HepG2 (cell line): ENCODE results near the gene AMPH. TPM values are rescaled to one million over a fixed set of nuclear protein-coding genes. Genes with fewer than 3 reads are reported as not detected.

Experiments
- ATAC-seq: fragments of 200-7000 bp; cut with Tn5 transposase; 3 replicates; pipeline ENCODE4 v1.9.1; 2020; ENCODE audit warnings: mild to moderate bottlenecking, moderate library complexity
- BruUV-seq: library from RNA; stranded (reverse); fragments of 400-500 nt; replicated peaks from 2 replicates; lab custom pipeline; 2021; lab: Mats Ljungman, UMichigan
- CTCF ChIA-PET: fragments of 300-600 bp; formaldehyde crosslinking; extraction: SDS; loops from one replicate; lab custom pipeline; 2021; ENCODE audit warnings: low total read pairs, inconsistent platforms, low intra/inter-chr PET ratio; lab: Yijun Ruan, JAX
- POLR2A ChIA-PET: fragments of 350-600 bp; sonication (Branson Sonifier 250); formaldehyde crosslinking; loops from one replicate; lab custom pipeline; 2020; ENCODE audit warnings: antibody characterized with exemption, inconsistent platforms; lab: Yijun Ruan, JAX
- DNase-seq: peaks from one replicate; pipeline ENCODE4 v3.0.0-alpha.2; 2015; ENCODE audit warnings: low spot score
- FAIRE-seq: peaks from 3 replicates; lab custom pipeline; 2011; peaks lifted over from hg19 to GRCh38; lab: Jason Lieb, UNC
- H2AFZ ChIP-seq: one replicate; pipeline ENCODE4 v1.6.1; 2011; ENCODE audit warnings: low read length, inconsistent platforms
- H3K27ac ChIP-seq: fragments of 300-600 bp; 3 replicates; pipeline ENCODE4 v1.8.0; 2011; ENCODE audit warnings: mixed run types, mild to moderate bottlenecking, mixed read lengths, low read length, inconsistent platforms; ENCODE audit not compliant: insufficient read depth; ENCODE audit errors: extremely low read length
- H3K27me3 ChIP-seq, 2 experiments: fragments of 200-600 bp in 1 of 2; 2 replicates in 1 of 2; 3 replicates in 1 of 2; pipeline versions ENCODE4 v1.6.0 to v1.8.0; 2011; ENCODE audit warnings: low read length in 2 of 2, mild to moderate bottlenecking in 2 of 2, moderate library complexity in 2 of 2, inconsistent platforms in 1 of 2; ENCODE audit not compliant: insufficient read depth in 2 of 2, control insufficient read depth in 1 of 2
- H3K36me3 ChIP-seq, 2 experiments: fragments of 200-600 bp in 1 of 2; replicated peaks in 1 of 2; 2 replicates in 1 of 2; 3 replicates in 1 of 2; pipeline versions ENCODE4 v1.5.1 to v1.8.0; 2011; ENCODE audit warnings: low read length in 2 of 2, inconsistent platforms in 1 of 2; ENCODE audit not compliant: insufficient read depth in 2 of 2, control insufficient read depth in 1 of 2
- H3K4me1 ChIP-seq: 2 replicates; pipeline ENCODE4 v1.5.1; 2012; ENCODE audit warnings: low read length, inconsistent platforms; ENCODE audit not compliant: insufficient read depth
- H3K4me2 ChIP-seq: 2 replicates; pipeline ENCODE4 v1.6.0; 2011; ENCODE audit warnings: low read depth, low read length, inconsistent platforms
- H3K4me3 ChIP-seq, 3 experiments: fragments of 200-600 bp in 1 of 3; sonication (generic), shearing (Covaris generic) in 1 of 3; replicated peaks in 1 of 3; 2 replicates each; pipeline ENCODE4 v1.5.1; 2011 to 2016; ENCODE audit warnings: low read length in 3 of 3, inconsistent platforms in 2 of 3, low read depth in 2 of 3, mild to moderate bottlenecking in 2 of 3, control low read depth in 1 of 3, mixed read lengths in 1 of 3; ENCODE audit not compliant: insufficient read depth in 1 of 3
- H3K79me2 ChIP-seq: one replicate; pipeline ENCODE4 v1.6.1; 2011; ENCODE audit warnings: low read length, inconsistent platforms; ENCODE audit not compliant: insufficient read depth
- H3K9ac ChIP-seq: 2 replicates; pipeline ENCODE4 v1.6.0; 2011; ENCODE audit warnings: mild to moderate bottlenecking, low read depth, low read length, inconsistent platforms; ENCODE audit not compliant: insufficient read depth
- H3K9me3 ChIP-seq: 2 replicates; pipeline ENCODE4 v1.5.1; 2012; ENCODE audit warnings: mild to moderate bottlenecking, low read length
- H4K20me1 ChIP-seq: 2 replicates; pipeline ENCODE4 v1.6.0; 2011; ENCODE audit warnings: inconsistent platforms, mild to moderate bottlenecking, low read length, moderate library complexity; ENCODE audit not compliant: insufficient read depth
- AGO2 ChIP-seq: fragments of 200-400 bp; formaldehyde crosslinking; optimal IDR thresholded peaks from 2 replicates; pipeline ENCODE3; 2017; ENCODE audit warnings: mild to moderate bottlenecking, low read depth, low read length, moderate library complexity
- BHLHE40 ChIP-seq: IDR thresholded peaks from 2 replicates; pipeline ENCODE4 v1.6.1; 2011; ENCODE audit warnings: low read length, improper control_type of control experiment
- CREB3 ChIP-seq: sonication (generic); formaldehyde crosslinking; IDR thresholded peaks from 2 replicates; pipeline ENCODE4 v1.5.0; 2020; ENCODE audit warnings: missing genetic modification reagents
- ZNF12 ChIP-seq: sonication (generic); formaldehyde crosslinking; IDR thresholded peaks from 2 replicates; pipeline ENCODE4 v1.5.0; 2020; ENCODE audit warnings: missing genetic modification reagents
- ZNF17 ChIP-seq: sonication (generic); formaldehyde crosslinking; IDR thresholded peaks from 2 replicates; pipeline ENCODE4 v1.5.0; 2020; ENCODE audit warnings: mild to moderate bottlenecking, missing genetic modification reagents
- ZNF3 ChIP-seq: IDR thresholded peaks from 2 replicates; pipeline ENCODE4 v1.7.0; 2017; ENCODE audit warnings: inconsistent platforms
- ZNF30 ChIP-seq: sonication (generic); formaldehyde crosslinking; IDR thresholded peaks from 2 replicates; pipeline ENCODE4 v1.5.0; 2020; ENCODE audit warnings: mild to moderate bottlenecking, missing genetic modification reagents
- ZNF441 ChIP-seq: sonication (generic); formaldehyde crosslinking; IDR thresholded peaks from 2 replicates; pipeline ENCODE4 v1.7.0; 2021; ENCODE audit warnings: missing genetic modification reagents, borderline replicate concordance
- ZNF644 ChIP-seq: IDR thresholded peaks from 2 replicates; pipeline ENCODE4 v1.6.1; 2016; ENCODE audit warnings: low read depth
- ZNF687 ChIP-seq: sonication (generic); formaldehyde crosslinking; IDR thresholded peaks from 2 replicates; pipeline ENCODE4 v1.5.1; 2020; ENCODE audit warnings: mild to moderate bottlenecking, missing genetic modification reagents, moderate library complexity
- WGBS: methylation state at CpG from one replicate; pipeline ENCODE4 v1.1.6; 2017; ENCODE audit warnings: low lambda C conversion rate; 5-methylcytosine and 5-hydroxymethylcytosine counted together
- in situ Hi-C: cut with HindIII; loops from 2 replicates; pipeline ENCODE4 v1.10.0; 2017; ENCODE audit warnings: low pct_unique_long_range_greater_than_20kb; ENCODE audit not compliant: extremely low pct_ligation_motif_present
- intact Hi-C: fragments of 100-400 bp; cut with micrococcal nuclease; formaldehyde crosslinking; loops from one replicate; pipeline ENCODE4 v1.10.0; 2022; ENCODE audit not compliant: unreplicated experiment
- polyA plus RNA-seq, 8 experiments: library from polyadenylated mRNA; depleted of rRNA in 3 of 8; stranded (reverse) in 7 of 8; unstranded in 1 of 8; fragments of >200 nt; fragmentation: Illumina TruSeq in 4 of 8; extraction: Trizol in 4 of 8; gene quantifications; 2 replicates each; pipeline versions ENCODE4 v1.2.1 to v1.2.3, GENCODE V29; 2011 to 2016; ENCODE audit warnings: low read depth in 4 of 8, missing spikeins in 1 of 8, mixed read lengths in 1 of 8; ENCODE audit not compliant: insufficient read depth in 1 of 8
- total RNA-seq, 5 experiments: library from RNA; depleted of rRNA; stranded (reverse); fragments of >200 nt; fragmentation: Illumina TruSeq; extraction: Trizol; gene quantifications; 2 replicates each; pipeline ENCODE4 v1.2.3, GENCODE V29; 2016; ENCODE audit warnings: low read depth in 1 of 5
- TF ChIP-seq, protein P1 (sequence below): sonication (generic); formaldehyde crosslinking; IDR thresholded peaks from 2 replicates; pipeline ENCODE4 v1.9.0; 2021; ENCODE audit warnings: missing genetic modification reagents, mild to moderate bottlenecking, borderline replicate concordance
- TF ChIP-seq, protein P2 (sequence below): sonication (generic); formaldehyde crosslinking; IDR thresholded peaks from 2 replicates; pipeline ENCODE4 v1.8.1; 2023; ENCODE audit warnings: missing genetic modification reagents, inconsistent platforms, borderline replicate concordance

The AMPH gene
- total and polyA plus RNA-seq, 2 of the 13 experiments (the other 11 are each of a cell fraction or from before 2014, with no cell fraction given): not detected

DNA sequence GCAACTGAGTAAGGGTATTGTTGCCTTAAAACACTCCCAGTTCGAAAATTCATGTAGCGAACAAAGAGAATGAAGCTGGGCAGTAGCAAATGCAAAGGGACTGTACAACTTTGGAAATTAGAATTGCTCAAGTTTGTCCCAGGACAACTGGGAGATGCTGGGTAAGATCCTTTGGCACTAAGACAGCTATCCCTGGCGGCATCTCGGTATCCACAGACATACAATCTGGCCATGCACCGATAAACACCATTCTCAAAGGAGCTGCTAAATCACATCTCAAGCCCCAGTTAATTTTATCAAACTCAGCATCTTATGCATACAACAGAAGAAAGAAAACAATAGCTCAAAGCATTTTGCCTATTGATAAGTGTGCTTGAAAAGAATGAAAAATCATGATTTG, 177.3 kb downstream of the AMPH start (continued):
- no peak for TF ChIP-seq ZNF30 (CRISPR knock-in tag)
- TF ChIP-seq AGO2: no peak
- no peak for TF ChIP-seq ZNF3 (CRISPR knock-in tag)
- no peak for TF ChIP-seq ZNF12
- TF ChIP-seq, all 625 proteins: peak for 0

- in situ Hi-C loops (no loop called here), intact Hi-C loops (no loop called here)
- no peak overlapping the region for H3K4me2 ChIP-seq
- ChIA-PET CTCF (no interaction called here), POLR2A (no interaction called here)
- H3K36me3 ChIP-seq: no peaks in the 10 kb centered on the region
- FAIRE-seq (no peak), ATAC-seq (no peak), DNase-seq (no peak)
- no peaks in the 10 kb centered on the region for H3K4me1 ChIP-seq
- no peak overlapping the region for H3K27ac ChIP-seq
- no peaks in the 10 kb centered on the region for H3K9me3 ChIP-seq
- H2AFZ ChIP-seq: no peak overlapping the region
- no peak overlapping the region for H3K4me3 ChIP-seq
- TF ChIP-seq, protein P1, sequence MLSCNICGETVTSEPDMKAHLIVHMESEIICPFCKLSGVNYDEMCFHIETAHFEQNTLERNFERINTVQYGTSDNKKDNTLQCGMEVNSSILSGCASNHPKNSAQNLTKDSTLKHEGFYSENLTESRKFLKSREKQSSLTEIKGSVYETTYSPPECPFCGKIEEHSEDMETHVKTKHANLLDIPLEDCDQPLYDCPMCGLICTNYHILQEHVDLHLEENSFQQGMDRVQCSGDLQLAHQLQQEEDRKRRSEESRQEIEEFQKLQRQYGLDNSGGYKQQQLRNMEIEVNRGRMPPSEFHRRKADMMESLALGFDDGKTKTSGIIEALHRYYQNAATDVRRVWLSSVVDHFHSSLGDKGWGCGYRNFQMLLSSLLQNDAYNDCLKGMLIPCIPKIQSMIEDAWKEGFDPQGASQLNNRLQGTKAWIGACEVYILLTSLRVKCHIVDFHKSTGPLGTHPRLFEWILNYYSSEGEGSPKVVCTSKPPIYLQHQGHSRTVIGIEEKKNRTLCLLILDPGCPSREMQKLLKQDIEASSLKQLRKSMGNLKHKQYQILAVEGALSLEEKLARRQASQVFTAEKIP (CRISPR knock-in tag): no peak
- no peak for TF ChIP-seq BHLHE40
- TF ChIP-seq, protein P2, sequence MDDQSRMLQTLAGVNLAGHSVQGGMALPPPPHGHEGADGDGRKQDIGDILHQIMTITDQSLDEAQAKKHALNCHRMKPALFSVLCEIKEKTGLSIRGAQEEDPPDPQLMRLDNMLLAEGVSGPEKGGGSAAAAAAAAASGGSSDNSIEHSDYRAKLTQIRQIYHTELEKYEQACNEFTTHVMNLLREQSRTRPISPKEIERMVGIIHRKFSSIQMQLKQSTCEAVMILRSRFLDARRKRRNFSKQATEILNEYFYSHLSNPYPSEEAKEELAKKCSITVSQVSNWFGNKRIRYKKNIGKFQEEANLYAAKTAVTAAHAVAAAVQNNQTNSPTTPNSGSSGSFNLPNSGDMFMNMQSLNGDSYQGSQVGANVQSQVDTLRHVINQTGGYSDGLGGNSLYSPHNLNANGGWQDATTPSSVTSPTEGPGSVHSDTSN (CRISPR knock-in tag): no peak
- no peak for TF ChIP-seq CREB3 (CRISPR knock-in tag)
- no peak for TF ChIP-seq ZNF17 (CRISPR knock-in tag)
- TF ChIP-seq ZNF687 (CRISPR knock-in tag): no peak
- TF ChIP-seq ZNF441 (CRISPR knock-in tag): no peak
- TF ChIP-seq ZNF644 (CRISPR knock-in tag): no peak
- no peaks in the 10 kb centered on the region for H3K79me2 ChIP-seq
- 17% methylated on average over 3 of the region's 3 CpGs for WGBS
- no peak overlapping the region for H3K9ac ChIP-seq
- no peaks in the 10 kb centered on the region; a peak in 1 of 5 replicates for H3K27me3 ChIP-seq
- BruUV-seq: no TSS peak
- H4K20me1 ChIP-seq: no peaks in the 10 kb centered on the region
Observed at GRCh38 chr7:38453168-38453567, 178.0 kb downstream of the AMPH start.
